Nephron (organoid): ENCODE data around the gene TOM1L2.

ENCODE experiments used
- H3K27ac Mint-ChIP-seq, 3 experiments: 2 replicates each; pipeline ENCODE4 v1.8.0; 2020; ENCODE audit warnings: mixed read lengths in 3 of 3, mild to moderate bottlenecking in 2 of 3, moderate library complexity in 1 of 3
- H3K27me3 Mint-ChIP-seq: 2 replicates; pipeline ENCODE4 v1.8.0; 2021; ENCODE audit warnings: low read depth, mild to moderate bottlenecking, moderate library complexity, mixed read lengths
- H3K36me3 Mint-ChIP-seq: 2 replicates; pipeline ENCODE4 v1.8.0; 2020; ENCODE audit warnings: low read depth, mixed read lengths
- H3K4me1 Mint-ChIP-seq: 2 replicates; pipeline ENCODE4 v1.8.0; 2020; ENCODE audit warnings: mixed read lengths
- H3K4me3 Mint-ChIP-seq, 3 experiments: 2 replicates each; pipeline ENCODE4 v1.8.0; 2020; ENCODE audit warnings: mild to moderate bottlenecking in 3 of 3, mixed read lengths in 3 of 3, moderate library complexity in 2 of 3
- H3K9me3 Mint-ChIP-seq: 2 replicates; pipeline ENCODE4 v1.8.0; 2020; ENCODE audit warnings: mixed read lengths
- TF ChIP-seq, protein P1 (sequence below), 3 experiments: fragments of 200-600 bp; sonication (generic); IDR thresholded peaks; one replicate each; pipeline ENCODE4 v1.5.0; 2021; ENCODE audit warnings: antibody characterized with exemption in 3 of 3; ENCODE audit not compliant: unreplicated experiment in 3 of 3

TOM1L2 gene

GRCh38 chr17:17893801-17894644 lies 78.2 kb downstream of the TOM1L2 start:
- Mint-ChIP-seq H3K36me3 (peaks cover 47% of the 10 kb centered on the region), H3K27ac (no peak overlapping the region), H3K9me3 (no peaks in the 10 kb centered on the region), H3K4me3 (no peak overlapping the region), H3K27me3 (peaks cover 6% of the 10 kb centered on the region), H3K4me1 (peaks cover 10% of the 10 kb centered on the region)
- TF ChIP-seq, protein P1, sequence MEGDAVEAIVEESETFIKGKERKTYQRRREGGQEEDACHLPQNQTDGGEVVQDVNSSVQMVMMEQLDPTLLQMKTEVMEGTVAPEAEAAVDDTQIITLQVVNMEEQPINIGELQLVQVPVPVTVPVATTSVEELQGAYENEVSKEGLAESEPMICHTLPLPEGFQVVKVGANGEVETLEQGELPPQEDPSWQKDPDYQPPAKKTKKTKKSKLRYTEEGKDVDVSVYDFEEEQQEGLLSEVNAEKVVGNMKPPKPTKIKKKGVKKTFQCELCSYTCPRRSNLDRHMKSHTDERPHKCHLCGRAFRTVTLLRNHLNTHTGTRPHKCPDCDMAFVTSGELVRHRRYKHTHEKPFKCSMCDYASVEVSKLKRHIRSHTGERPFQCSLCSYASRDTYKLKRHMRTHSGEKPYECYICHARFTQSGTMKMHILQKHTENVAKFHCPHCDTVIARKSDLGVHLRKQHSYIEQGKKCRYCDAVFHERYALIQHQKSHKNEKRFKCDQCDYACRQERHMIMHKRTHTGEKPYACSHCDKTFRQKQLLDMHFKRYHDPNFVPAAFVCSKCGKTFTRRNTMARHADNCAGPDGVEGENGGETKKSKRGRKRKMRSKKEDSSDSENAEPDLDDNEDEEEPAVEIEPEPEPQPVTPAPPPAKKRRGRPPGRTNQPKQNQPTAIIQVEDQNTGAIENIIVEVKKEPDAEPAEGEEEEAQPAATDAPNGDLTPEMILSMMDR (IDR thresholded peaks at IDR 0.05; ENCODE audit: unreplicated experiment in 3 of 3) = no peak

GRCh38 chr17:17892731-17893130 lies 79.5 kb downstream of the TOM1L2 start:
- peaks cover 6% of the 10 kb centered on the region for H3K27me3 Mint-ChIP-seq
- H3K4me1 Mint-ChIP-seq = peaks cover 6% of the 10 kb centered on the region
- H3K4me3 Mint-ChIP-seq = no peak overlapping the region
- no peaks in the 10 kb centered on the region for H3K9me3 Mint-ChIP-seq
- no peak overlapping the region for H3K27ac Mint-ChIP-seq
- TF ChIP-seq, protein P1 (IDR thresholded peaks at IDR 0.05; ENCODE audit: unreplicated experiment in 3 of 3) = no peak
- peaks cover 43% of the 10 kb centered on the region for H3K36me3 Mint-ChIP-seq

DNA sequence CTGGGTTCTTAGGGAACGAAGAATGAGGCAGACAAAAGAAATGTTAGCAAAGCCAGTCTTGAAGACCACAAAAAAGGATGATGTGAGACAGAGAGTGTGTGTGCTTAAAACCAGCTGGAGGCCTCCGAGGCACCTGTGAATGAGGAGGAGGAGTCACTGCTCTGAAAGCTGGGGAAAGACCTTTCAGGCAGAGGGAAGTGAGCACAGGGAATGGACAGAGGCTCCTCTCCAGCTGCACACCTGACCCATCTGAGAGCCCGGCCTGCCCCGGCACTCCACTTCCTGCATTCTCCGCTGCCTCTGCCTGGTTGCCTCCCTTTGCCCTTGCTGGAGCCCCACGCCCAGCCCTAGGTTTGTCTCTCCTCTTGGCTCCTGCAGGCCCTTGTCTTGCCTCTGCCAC lies 80.2 kb downstream of the TOM1L2 start:
- H3K9me3 Mint-ChIP-seq = no peaks in the 10 kb centered on the region
- H3K4me3 Mint-ChIP-seq = no peak overlapping the region
- no peak overlapping the region for H3K27ac Mint-ChIP-seq
- peaks cover 8% of the 10 kb centered on the region for H3K4me1 Mint-ChIP-seq
- H3K36me3 Mint-ChIP-seq = peaks cover 40% of the 10 kb centered on the region
- TF ChIP-seq, protein P1 (IDR thresholded peaks at IDR 0.05; ENCODE audit: unreplicated experiment in 3 of 3) = no peak
- peaks cover 6% of the 10 kb centered on the region for H3K27me3 Mint-ChIP-seq

GRCh38 chr17:17890773-17891759 lies 81.1 kb downstream of the TOM1L2 start:
- H3K4me3 Mint-ChIP-seq = no peak overlapping the region
- H3K9me3 Mint-ChIP-seq = no peaks in the 10 kb centered on the region
- no peak overlapping the region for H3K27ac Mint-ChIP-seq
- peaks cover 32% of the 10 kb centered on the region for H3K36me3 Mint-ChIP-seq
- H3K27me3 Mint-ChIP-seq = no peaks in the 10 kb centered on the region
- peaks cover 18% of the 10 kb centered on the region for H3K4me1 Mint-ChIP-seq
- TF ChIP-seq, protein P1 (IDR thresholded peaks at IDR 0.05; ENCODE audit: unreplicated experiment in 3 of 3) = peak; percentile 58 to 65 (median 64)

DNA sequence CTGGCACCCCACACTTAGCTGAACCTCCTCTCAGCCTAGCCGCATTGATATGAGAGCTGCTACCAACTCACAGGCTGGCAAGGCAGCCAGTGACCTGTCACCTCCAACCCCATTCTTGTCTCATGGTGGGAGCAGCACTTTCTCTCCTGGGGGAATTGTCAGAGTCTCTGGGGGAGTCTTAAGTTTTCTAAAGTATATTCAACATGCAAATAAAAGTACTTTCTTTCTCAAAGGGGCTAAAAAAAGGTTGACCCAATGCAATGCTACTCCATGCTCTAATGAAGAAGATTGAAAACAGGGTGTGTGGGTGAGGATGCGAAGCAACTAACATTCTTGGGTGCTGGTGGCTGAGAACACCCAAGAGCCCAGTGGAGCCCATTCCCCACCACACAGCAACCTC lies 82.3 kb downstream of the TOM1L2 start:
- peaks cover 27% of the 10 kb centered on the region for H3K4me1 Mint-ChIP-seq
- TF ChIP-seq, protein P1 (IDR thresholded peaks at IDR 0.05; ENCODE audit: unreplicated experiment in 3 of 3) = no peak
- no peak overlapping the region for H3K4me3 Mint-ChIP-seq
- H3K27ac Mint-ChIP-seq = no peak overlapping the region
- no peaks in the 10 kb centered on the region for H3K9me3 Mint-ChIP-seq
- no peaks in the 10 kb centered on the region for H3K27me3 Mint-ChIP-seq
- peaks cover 36% of the 10 kb centered on the region for H3K36me3 Mint-ChIP-seq
